ENCODE data around the gene DNAJC6.

DNAJC6 gene

DNA sequence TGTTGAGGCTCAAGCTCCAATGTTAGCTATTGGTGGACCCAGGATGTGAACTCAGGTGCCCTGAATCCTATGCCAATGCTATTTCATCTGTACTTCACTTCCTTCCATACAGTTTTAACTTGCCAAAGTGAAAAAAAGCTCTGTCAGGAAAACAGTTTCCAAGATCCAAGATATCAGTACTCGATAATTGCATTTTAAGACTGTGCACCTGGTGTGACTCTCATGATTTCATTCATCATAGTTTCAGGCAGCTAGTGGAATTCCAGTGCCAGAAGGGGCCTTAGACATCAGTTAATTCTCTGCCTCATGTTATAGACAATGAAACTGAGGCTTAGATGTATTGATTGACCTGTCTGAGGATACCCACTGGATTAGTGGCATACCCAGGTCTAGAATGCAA, 84.6 kb downstream of the DNAJC6 start:
- no peak overlapping the region for H3K4me3 ChIP-seq (ENCODE audit: low read length)
- TF ChIP-seq ZNF274 (IDR thresholded peaks at IDR 0.05; ENCODE audit: low read depth, low read length): no peak

GRCh38 chr1:65395887-65396612, 86.7 kb downstream of the DNAJC6 start:
- no peak for TF ChIP-seq ZNF274 (IDR thresholded peaks at IDR 0.05; ENCODE audit: low read depth, low read length)
- H3K4me3 ChIP-seq (ENCODE audit: low read length): no peak overlapping the region

- no peak overlapping the region for H3K4me3 ChIP-seq (ENCODE audit: low read length)
- no peak for TF ChIP-seq ZNF274 (IDR thresholded peaks at IDR 0.05; ENCODE audit: low read depth, low read length)
Measured at GRCh38 chr1:65398083-65398482, 88.7 kb downstream of the DNAJC6 start.

DNA sequence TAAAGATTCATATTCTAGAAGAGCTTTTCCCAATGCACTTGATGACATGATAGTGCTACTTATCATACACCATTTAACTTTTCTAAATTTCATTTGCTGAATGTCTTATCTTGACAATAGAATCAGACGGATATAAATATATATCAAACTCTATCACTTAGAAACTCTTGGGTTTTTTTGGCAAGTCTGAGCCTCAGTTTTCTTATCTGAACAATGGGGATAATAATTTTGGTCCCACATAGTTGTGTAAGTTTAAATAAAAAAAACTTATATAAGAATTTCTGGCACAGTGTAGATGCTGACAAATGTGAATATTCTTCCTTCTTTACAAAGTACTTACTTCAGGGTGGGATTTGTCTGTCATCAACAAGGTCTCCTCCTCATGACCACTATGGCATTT, 89.7 kb downstream of the DNAJC6 start:
- TF ChIP-seq ZNF274 (IDR thresholded peaks at IDR 0.05; ENCODE audit: low read depth, low read length): no peak
- H3K4me3 ChIP-seq (ENCODE audit: low read length): no peak overlapping the region

DNA sequence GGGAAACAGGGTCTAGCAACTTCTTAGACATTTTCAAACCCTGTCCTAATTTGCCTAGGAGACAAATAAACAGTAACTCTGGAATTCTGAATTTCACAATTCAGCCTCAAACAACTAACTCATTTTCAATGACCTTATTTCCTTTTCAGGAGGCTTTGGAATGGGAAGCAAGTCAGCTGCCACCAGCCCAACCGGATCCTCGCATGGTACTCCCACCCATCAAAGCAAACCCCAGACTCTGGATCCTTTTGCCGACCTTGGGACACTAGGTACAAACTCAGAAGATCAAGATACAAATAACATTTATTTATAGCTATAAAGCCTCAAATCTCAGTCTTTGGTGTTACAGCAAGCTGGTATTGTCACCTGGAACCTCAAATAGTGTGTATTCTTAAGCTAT, 92.3 kb downstream of the DNAJC6 start:
- TF ChIP-seq ZNF274 (IDR thresholded peaks at IDR 0.05; ENCODE audit: low read depth, low read length): no peak
- H3K4me3 ChIP-seq (ENCODE audit: low read length): no peak overlapping the region

- H3K4me3 ChIP-seq (ENCODE audit: low read length): no peak overlapping the region
- no peak for TF ChIP-seq ZNF274 (IDR thresholded peaks at IDR 0.05; ENCODE audit: low read depth, low read length)
Measured at GRCh38 chr1:65404941-65405340, 95.6 kb downstream of the DNAJC6 start.

DNA sequence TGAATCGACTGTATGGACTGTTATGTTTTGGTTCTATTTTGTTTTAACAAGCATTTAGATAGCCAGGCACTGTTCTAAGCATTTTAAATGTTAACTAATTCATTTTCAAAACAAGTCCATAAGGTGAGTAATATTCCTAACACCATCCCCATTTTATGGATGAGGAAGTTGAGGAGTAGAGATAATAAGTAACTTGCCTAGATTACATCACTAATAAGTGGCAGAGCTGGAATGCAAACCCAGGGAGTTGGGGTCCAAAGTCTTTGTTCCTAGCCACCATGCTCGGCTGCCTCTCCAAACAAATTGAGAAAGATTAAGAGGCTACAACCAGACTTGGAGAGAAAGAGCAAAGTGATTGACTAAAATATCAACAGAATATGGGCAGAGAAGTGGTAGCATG, 98.5 kb downstream of the DNAJC6 start:
- TF ChIP-seq ZNF274 (IDR thresholded peaks at IDR 0.05; ENCODE audit: low read depth, low read length): no peak
- H3K4me3 ChIP-seq (ENCODE audit: low read length): no peak overlapping the region

DNA sequence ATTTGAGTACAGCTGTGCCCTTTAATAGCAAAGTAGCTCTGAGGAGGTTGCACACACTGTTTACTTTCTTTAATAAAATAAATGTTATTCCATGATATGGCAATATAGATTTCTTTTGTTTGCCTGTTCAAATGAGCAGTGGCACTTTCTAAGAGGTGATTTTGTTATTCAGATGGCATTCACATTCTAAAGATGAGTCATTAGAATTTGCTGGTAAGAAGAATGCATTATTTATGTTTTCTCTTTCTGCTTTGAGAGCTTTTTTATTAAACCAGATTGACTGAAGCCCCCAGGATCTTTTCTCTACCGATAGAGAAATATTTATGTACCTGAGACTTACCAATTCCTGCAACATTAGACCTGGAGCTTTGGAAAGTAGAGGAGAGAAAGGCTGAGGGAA, 100.0 kb downstream of the DNAJC6 start:
- no peak for TF ChIP-seq ZNF274 (IDR thresholded peaks at IDR 0.05; ENCODE audit: low read depth, low read length)
- H3K4me3 ChIP-seq (ENCODE audit: low read length): no peak overlapping the region

DNA sequence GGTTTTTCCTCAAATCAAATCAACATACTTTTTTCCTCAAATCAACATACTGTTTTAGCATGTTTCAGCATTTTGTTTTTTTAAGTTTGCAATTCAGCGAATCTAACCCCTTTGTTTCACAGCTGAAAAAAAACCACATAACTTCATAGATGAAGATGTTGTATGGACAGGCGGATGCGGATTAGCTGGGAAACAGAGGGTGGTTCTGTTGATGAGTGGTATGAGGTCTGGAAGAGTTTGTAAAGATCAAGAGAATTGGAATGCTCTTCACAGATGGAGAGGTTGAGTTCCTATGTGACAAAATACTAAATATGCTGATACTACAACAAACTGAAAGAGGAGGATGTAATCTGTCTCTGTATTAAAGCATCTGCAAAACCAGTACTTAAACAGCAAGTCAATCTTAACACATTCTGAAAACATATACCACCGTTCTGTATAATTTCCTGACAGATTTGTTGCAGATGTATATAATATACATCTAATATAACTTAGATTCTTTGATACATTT, 100.5 kb downstream of the DNAJC6 start:
- TF ChIP-seq ZNF274 (IDR thresholded peaks at IDR 0.05; ENCODE audit: low read depth, low read length): no peak
- H3K4me3 ChIP-seq (ENCODE audit: low read length): no peak overlapping the region

GRCh38 chr1:65412256-65412983, 103.1 kb downstream of the DNAJC6 start:
- TF ChIP-seq ZNF274 (IDR thresholded peaks at IDR 0.05; ENCODE audit: low read depth, low read length): no peak
- no peak overlapping the region for H3K4me3 ChIP-seq (ENCODE audit: low read length)

DNA sequence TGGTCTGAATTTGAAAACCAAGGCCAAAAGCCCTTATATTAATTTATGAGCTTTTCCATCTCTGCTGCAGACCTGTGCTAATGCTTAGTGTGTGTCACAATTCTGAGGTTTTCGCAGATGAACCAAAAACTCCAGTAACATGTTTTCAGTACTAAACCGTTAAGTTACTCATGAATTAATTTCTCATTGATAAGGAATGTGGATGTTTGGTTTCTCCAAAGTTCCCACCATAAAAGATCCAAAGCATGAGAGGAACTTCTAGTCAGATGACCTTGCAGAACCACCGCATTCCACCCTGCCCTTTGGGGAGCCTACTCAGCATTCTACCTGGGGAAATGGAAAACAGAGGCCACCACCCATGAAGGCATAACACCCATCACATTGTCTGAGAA, 103.6 kb downstream of the DNAJC6 start:
- H3K4me3 ChIP-seq (ENCODE audit: low read length): no peak overlapping the region
- TF ChIP-seq ZNF274 (IDR thresholded peaks at IDR 0.05; ENCODE audit: low read depth, low read length): no peak

DNA sequence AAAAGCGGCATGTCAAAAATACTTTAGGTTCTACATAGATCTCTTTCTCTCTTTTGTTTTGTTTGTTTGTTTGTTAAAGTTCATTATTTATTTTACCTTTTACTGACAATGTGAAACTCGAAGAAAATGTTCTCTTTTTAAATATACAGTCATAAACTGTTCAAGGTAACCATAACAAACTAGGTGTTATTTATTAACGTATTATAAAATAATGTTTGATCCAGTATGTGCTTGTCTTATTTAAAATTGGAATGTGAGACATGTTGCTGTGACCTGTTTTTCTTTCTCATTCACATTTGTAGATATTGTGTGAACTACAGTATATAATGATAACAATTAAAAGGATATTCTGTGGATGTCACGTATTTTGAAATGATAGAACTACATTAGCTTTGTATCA, 105.2 kb downstream of the DNAJC6 start:
- TF ChIP-seq ZNF274 (IDR thresholded peaks at IDR 0.05; ENCODE audit: low read depth, low read length): no peak
- no peak overlapping the region for H3K4me3 ChIP-seq (ENCODE audit: low read length)

- no peak overlapping the region for H3K4me3 ChIP-seq (ENCODE audit: low read length)
- TF ChIP-seq ZNF274 (IDR thresholded peaks at IDR 0.05; ENCODE audit: low read depth, low read length): no peak
Measured at GRCh38 chr1:65416767-65417166, 107.4 kb downstream of the DNAJC6 start.

GRCh38 chr1:65417729-65418128, 108.4 kb downstream of the DNAJC6 start:
- TF ChIP-seq ZNF274 (IDR thresholded peaks at IDR 0.05; ENCODE audit: low read depth, low read length): no peak

GRCh38 chr1:65418522-65419185, 109.3 kb downstream of the DNAJC6 start:
- no peak for TF ChIP-seq ZNF274 (IDR thresholded peaks at IDR 0.05; ENCODE audit: low read depth, low read length)
- H3K4me3 ChIP-seq (ENCODE audit: low read length): no peak overlapping the region; the same call in 1 of the 2 replicates

More at GRCh38 chr1:65417729-65418128, 108.4 kb downstream of the DNAJC6 start:
- no peak overlapping the region for H3K4me3 ChIP-seq (ENCODE audit: low read length)
